A549 (cell line): ENCODE data around the gene RBM17. TPM values are rescaled to one million over a fixed set of nuclear protein-coding genes. Genes with fewer than 3 reads are reported as not detected.
A peak's percentile ranks its signal among the peaks of the same experiment; 100 is the strongest.
"Not testable (repeated sequence)": the region's sequence is repeated elsewhere in the genome, so short reads cannot be mapped to it uniquely, and the experiment has no call there.

ENCODE experiments used
- ATAC-seq, 2 experiments: fragments of 200-7000 bp in 1 of 2; fragments of >200 bp in 1 of 2; cut with Nextera tagmentation in 1 of 2; cut with Tn5 transposase in 1 of 2; 3 replicates each; pipeline versions ENCODE4 v1.8.0 to v1.9.1; 2018 to 2020; ENCODE audit warnings: mild to moderate bottlenecking in 1 of 2, moderate library complexity in 1 of 2
- CTCF ChIA-PET: fragments of 300-600 bp; sonication (Branson Sonifier 250); formaldehyde crosslinking; extraction: SDS; loops from one replicate; lab custom pipeline; 2021; ENCODE audit warnings: antibody characterized with exemption, inconsistent platforms; lab: Yijun Ruan, JAX
- POLR2A ChIA-PET: fragments of 350-600 bp; formaldehyde crosslinking; extraction: SDS; loops from one replicate; lab custom pipeline; 2021; ENCODE audit warnings: antibody characterized with exemption, inconsistent platforms; lab: Yijun Ruan, JAX
- DNase-seq, 2 experiments: peaks; one replicate each; pipeline versions ENCODE4 v3.0.0 to v3.0.0-alpha.2; 2011 to 2016; ENCODE audit warnings: low read depth in 1 of 2, low spot score in 1 of 2
- FAIRE-seq: peaks from 2 replicates; lab custom pipeline; 2011; peaks lifted over from hg19 to GRCh38; lab: Jason Lieb, UNC
- H3K27ac ChIP-seq, 2 experiments: fragments of >200 bp; sonication (Bioruptor Twin); formaldehyde crosslinking; 3 replicates each; pipeline ENCODE4 v1.5.1; 2016 to 2017
- H3K4me1 ChIP-seq: fragments of >200 bp; sonication (Bioruptor Twin); formaldehyde crosslinking; 3 replicates; pipeline ENCODE4 v1.6.1; 2016
- H3K4me2 ChIP-seq: fragments of >200 bp; sonication (Bioruptor Twin); formaldehyde crosslinking; 3 replicates; pipeline ENCODE4 v1.6.1; 2016
- H3K4me3 ChIP-seq: fragments of >200 bp; sonication (Bioruptor Twin); formaldehyde crosslinking; 3 replicates; pipeline ENCODE4 v1.5.1; 2016
- H3K9me3 ChIP-seq: fragments of >200 bp; sonication (Bioruptor Twin); formaldehyde crosslinking; 3 replicates; pipeline ENCODE4 v1.6.1; 2016
- BHLHE40 ChIP-seq: IDR thresholded peaks from 2 replicates; pipeline ENCODE4 v1.6.1; 2012; ENCODE audit warnings: low read depth, low read length, inconsistent platforms
- CBX2 ChIP-seq: fragments of 200-600 bp; sonication (generic); IDR thresholded peaks from 2 replicates; pipeline ENCODE4 v1.6.1; 2016; ENCODE audit warnings: low read depth, mild to moderate bottlenecking, borderline replicate concordance
- CHD4 ChIP-seq: fragments of 200-600 bp; sonication (generic); IDR thresholded peaks from 2 replicates; pipeline ENCODE4 v1.6.1; 2016; ENCODE audit warnings: antibody characterized with exemption, mild to moderate bottlenecking, borderline replicate concordance
- EHMT2 ChIP-seq: fragments of 200-600 bp; sonication (generic); IDR thresholded peaks from 2 replicates; pipeline ENCODE4 v1.6.1; 2016; ENCODE audit warnings: antibody characterized with exemption, low read depth, mild to moderate bottlenecking, moderate library complexity
- FOSB ChIP-seq: fragments of 250-450 bp; sonication (Bioruptor Pico); IDR thresholded peaks from 2 replicates; pipeline ENCODE4 v1.5.0; 2020; ENCODE audit warnings: mild to moderate bottlenecking, moderate library complexity
- HEYL ChIP-seq: fragments of 250-450 bp; sonication (Bioruptor Pico); IDR thresholded peaks from 2 replicates; pipeline ENCODE4 v1.8.0; 2021; ENCODE audit warnings: mild to moderate bottlenecking, moderate library complexity
- MAFK ChIP-seq: fragments of 450-650 bp; IDR thresholded peaks from 2 replicates; pipeline ENCODE4 v1.6.1; 2014; ENCODE audit not compliant: partially characterized antibody
- NFE2L2 ChIP-seq: fragments of 150-350 bp; conservative IDR thresholded peaks from 2 replicates; pipeline ENCODE4 v1.6.1; 2014; ENCODE audit warnings: low read length
- RAD21 ChIP-seq, 2 experiments: fragments of >200 bp in 1 of 2; sonication (Bioruptor Twin) in 1 of 2; formaldehyde crosslinking in 1 of 2; IDR thresholded peaks in 1 of 2; conservative IDR thresholded peaks in 1 of 2; 2 replicates in 1 of 2; 3 replicates in 1 of 2; pipeline ENCODE4 v1.6.1; 2012 to 2018; ENCODE audit warnings: inconsistent platforms in 1 of 2
- RCOR1 ChIP-seq: fragments of 150-350 bp; IDR thresholded peaks from 2 replicates; pipeline ENCODE4 v1.6.1; 2014; ENCODE audit warnings: antibody characterized with exemption, low read length, low read depth
- SMC3 ChIP-seq: fragments of >200 bp; sonication (Bioruptor Twin); formaldehyde crosslinking; IDR thresholded peaks from 3 replicates; pipeline ENCODE4 v1.6.1; 2018; ENCODE audit warnings: inconsistent platforms
- SREBF2 ChIP-seq: fragments of 450-650 bp; IDR thresholded peaks from 2 replicates; pipeline ENCODE4 v1.6.1; 2014; ENCODE audit warnings: mild to moderate bottlenecking, moderate library complexity
- TFCP2L1 ChIP-seq: fragments of 250-450 bp; sonication (Bioruptor Pico); IDR thresholded peaks from 2 replicates; pipeline ENCODE4 v1.5.0; 2021; ENCODE audit warnings: mild to moderate bottlenecking
- WGBS: methylation state at CpG from one replicate; pipeline ENCODE4 v1.1.6; 2017; ENCODE audit errors: missing lambda C conversion rate; 5-methylcytosine and 5-hydroxymethylcytosine counted together
- polyA plus RNA-seq, 4 experiments: library from polyadenylated mRNA; depleted of rRNA in 3 of 4; stranded (reverse); fragments of >200 nt; fragmentation: RNase III in 1 of 4; extraction: RNeasy Plus Mini Kit Qiagen cat#74134 plus additional on column Dnase treatment in 1 of 4; gene quantifications; 2 replicates in 3 of 4; 3 replicates in 1 of 4; pipeline ENCODE4 v1.2.3, GENCODE V29; 2011 to 2017
- TF ChIP-seq, protein P1 (sequence below): IDR thresholded peaks from 2 replicates; pipeline ENCODE4 v1.6.1; 2012; ENCODE audit warnings: low read depth, borderline replicate concordance

The RBM17 gene
- polyA plus RNA-seq, 2 of the 4 experiments (the other 2 are of a cell fraction): 75.2 to 121 TPM

DNA sequence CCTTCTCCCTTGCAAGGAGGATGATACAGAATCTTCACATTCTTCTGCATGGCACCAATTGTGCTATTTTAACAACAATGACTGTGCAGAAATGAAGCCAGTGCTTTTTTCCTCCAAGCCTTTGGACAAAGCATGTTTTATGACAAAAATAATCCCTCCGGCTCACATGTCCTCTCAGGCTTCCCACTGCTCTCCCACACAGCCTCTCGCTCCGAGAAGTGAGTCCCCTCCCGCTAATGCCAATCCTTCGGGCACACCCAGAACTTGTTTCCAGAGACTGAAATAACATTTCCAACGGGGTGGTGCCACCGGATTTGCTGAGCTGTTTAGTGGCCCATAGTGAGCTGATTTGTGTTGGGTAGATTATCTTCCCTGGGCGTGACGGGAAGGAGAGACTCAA lies 35.8 kb downstream of the RBM17 start:
- no peak for FAIRE-seq
- CTCF ChIA-PET: interaction anchor here (0.6 to 2.0 kb wide), 8 partner anchors 12 to 450 kb away, joined by 3 to 8 read pairs (median 3); no protein-coding TSS in a partner anchor

GRCh38 chr10:6127461-6127860 lies 38.6 kb downstream of the RBM17 start:
- peaks cover 10% of the 10 kb centered on the region for H3K4me1 ChIP-seq
- FAIRE-seq, POLR2A ChIA-PET, H3K27ac ChIP-seq, ATAC-seq, H3K4me3 ChIP-seq, DNase-seq, H3K4me2 ChIP-seq, H3K9me3 ChIP-seq: not testable (repeated sequence)
- CTCF ChIA-PET: interaction anchor here (1.1 to 2.2 kb wide), 2 partner anchors 24 to 274 kb away, joined by 5 to 8 read pairs; no protein-coding TSS in a partner anchor

More for the DNA sequence above, 35.8 kb downstream of the RBM17 start:
- POLR2A ChIA-PET: no interaction called here
- TF ChIP-seq NFE2L2 (peak; percentile 75), MAFK (peak; percentile 85), FOSB (CRISPR knock-in tag) (no peak)
- peak in 1 of 2 experiments; percentile 51 for DNase-seq
- no peak overlapping the region for H3K4me3 ChIP-seq
- WGBS: 54% methylated on average over 9 of the region's 9 CpGs
- H3K9me3 ChIP-seq: no peaks in the 10 kb centered on the region
- peaks cover 10% of the 10 kb centered on the region for H3K4me1 ChIP-seq
- ATAC-seq: peak in 1 of 2 experiments; percentile 41; a peak in 3 of 6 replicates
- H3K4me2 ChIP-seq: peak overlapping the region; percentile 36; the same call in 2 of the 3 replicates
- peak overlapping the region; percentile 41 to 73 for H3K27ac ChIP-seq

- CTCF ChIA-PET: interaction anchor here (0.8 to 2.2 kb wide), 6 partner anchors 18 to 278 kb away, joined by 3 to 8 read pairs (median 4); no protein-coding TSS in a partner anchor
- no peak for ATAC-seq
- WGBS: 85% methylated on average over 8 of the region's 8 CpGs
- Histone ChIP-seq H3K4me2 (no peak overlapping the region), H3K9me3 (no peaks in the 10 kb centered on the region), H3K27ac (no peak overlapping the region), H3K4me3 (no peak overlapping the region), H3K4me1 (peaks cover 10% of the 10 kb centered on the region)
- DNase-seq: no peak
- TF ChIP-seq EHMT2 (no peak), SREBF2 (no peak), RAD21 (conservative IDR thresholded peaks at IDR 0.05 in 1 of 2, IDR thresholded peaks at IDR 0.05 in 1 of 2) (no peak), TFCP2L1 (CRISPR knock-in tag) (no peak), CBX2 (no peak), BHLHE40 (no peak), RCOR1 (no peak)
- TF ChIP-seq, protein P1, sequence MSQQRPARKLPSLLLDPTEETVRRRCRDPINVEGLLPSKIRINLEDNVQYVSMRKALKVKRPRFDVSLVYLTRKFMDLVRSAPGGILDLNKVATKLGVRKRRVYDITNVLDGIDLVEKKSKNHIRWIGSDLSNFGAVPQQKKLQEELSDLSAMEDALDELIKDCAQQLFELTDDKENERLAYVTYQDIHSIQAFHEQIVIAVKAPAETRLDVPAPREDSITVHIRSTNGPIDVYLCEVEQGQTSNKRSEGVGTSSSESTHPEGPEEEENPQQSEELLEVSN: no peak
- FAIRE-seq: no peak
- POLR2A ChIA-PET: no interaction called here
Observed at GRCh38 chr10:6128087-6128486, 39.3 kb downstream of the RBM17 start.

- H3K4me2 ChIP-seq: no peak overlapping the region
- H3K4me1 ChIP-seq: peaks cover 10% of the 10 kb centered on the region
- ChIA-PET CTCF (interaction anchor here (0.7 to 2.2 kb wide), 8 partner anchors 19 to 277 kb away, joined by 3 to 8 read pairs (median 4); no protein-coding TSS in a partner anchor), POLR2A (no interaction called here)
- no peak for FAIRE-seq
- 74% methylated on average over 15 of the region's 15 CpGs for WGBS
- H3K27ac ChIP-seq: no peak overlapping the region
- H3K4me3 ChIP-seq: no peak overlapping the region
- H3K9me3 ChIP-seq: no peaks in the 10 kb centered on the region
- no peak for TF ChIP-seq SMC3
- TF ChIP-seq NFE2L2: no peak
- TF ChIP-seq MAFK: peak; percentile 68
- no peak for TF ChIP-seq CHD4
- TF ChIP-seq HEYL (CRISPR knock-in tag): no peak
- ATAC-seq: no peak
- no peak for DNase-seq
Observed at GRCh38 chr10:6128591-6129251, 39.9 kb downstream of the RBM17 start.
